Ascending aorta (tissue), 2 donors: ENCODE measurements around the gene PCSK7. TPM values are rescaled to one million over a fixed set of nuclear protein-coding genes. Genes with fewer than 3 reads are reported as not detected.

Experiments used
- DNase-seq, 2 donors: peaks; one replicate each; pipeline ENCODE4 v3.0.0-alpha.2; 2019; ENCODE audit warnings: low spot score in 2 of 2
- H3K27ac ChIP-seq, 2 donors: fragments of 200-600 bp; sonication (generic); one replicate each; pipeline ENCODE4 v1.5.1; 2016 to 2017; ENCODE audit warnings: mild to moderate bottlenecking in 1 of 2
- H3K27me3 ChIP-seq: fragments of 200-600 bp; sonication (generic); one replicate; pipeline ENCODE4 v1.5.1; 2017
- H3K36me3 ChIP-seq, 2 donors: fragments of 200-600 bp; sonication (generic); one replicate each; pipeline ENCODE4 v1.5.1; 2016
- H3K4me1 ChIP-seq, 2 donors: fragments of 200-600 bp; sonication (generic); one replicate each; pipeline ENCODE4 v1.5.1; 2016 to 2017; ENCODE audit warnings: mild to moderate bottlenecking in 1 of 2
- H3K4me3 ChIP-seq, 2 donors: fragments of 200-600 bp; sonication (generic); one replicate each; pipeline ENCODE4 v1.5.1; 2016 to 2017; ENCODE audit warnings: mild to moderate bottlenecking in 1 of 2
- H3K9me3 ChIP-seq, 2 donors: fragments of 200-600 bp; sonication (generic); one replicate each; pipeline ENCODE4 v1.5.1; 2016
- intact Hi-C: fragments of 100-400 bp; cut with DNase I; formaldehyde crosslinking; loops from one replicate; pipeline ENCODE4 v1.15.1; 2023
- total RNA-seq: library from RNA; depleted of rRNA; stranded (reverse); fragments of >200 nt; gene quantifications from one replicate; pipeline ENCODE4 v1.1.0, GENCODE V29; 2016
- TF ChIP-seq, protein P1 (sequence below), 3 experiments: fragments of 200-600 bp in 2 of 3; fragments of 450-650 bp in 1 of 3; sonication (generic) in 2 of 3; IDR thresholded peaks; one replicate each; pipeline ENCODE4 v1.5.1; 2016 to 2019; ENCODE audit warnings: antibody characterized with exemption in 3 of 3, mild to moderate bottlenecking in 1 of 3, moderate library complexity in 1 of 3

PCSK7 gene
- total RNA-seq, 1 donor from 2014 or later = 112 TPM

- H3K36me3 ChIP-seq = peaks cover 25 to 35% of the 10 kb centered on the region in 2 donors
- no peaks in the 10 kb centered on the region for H3K27me3 ChIP-seq
- DNase-seq = no peak
- TF ChIP-seq, protein P1, sequence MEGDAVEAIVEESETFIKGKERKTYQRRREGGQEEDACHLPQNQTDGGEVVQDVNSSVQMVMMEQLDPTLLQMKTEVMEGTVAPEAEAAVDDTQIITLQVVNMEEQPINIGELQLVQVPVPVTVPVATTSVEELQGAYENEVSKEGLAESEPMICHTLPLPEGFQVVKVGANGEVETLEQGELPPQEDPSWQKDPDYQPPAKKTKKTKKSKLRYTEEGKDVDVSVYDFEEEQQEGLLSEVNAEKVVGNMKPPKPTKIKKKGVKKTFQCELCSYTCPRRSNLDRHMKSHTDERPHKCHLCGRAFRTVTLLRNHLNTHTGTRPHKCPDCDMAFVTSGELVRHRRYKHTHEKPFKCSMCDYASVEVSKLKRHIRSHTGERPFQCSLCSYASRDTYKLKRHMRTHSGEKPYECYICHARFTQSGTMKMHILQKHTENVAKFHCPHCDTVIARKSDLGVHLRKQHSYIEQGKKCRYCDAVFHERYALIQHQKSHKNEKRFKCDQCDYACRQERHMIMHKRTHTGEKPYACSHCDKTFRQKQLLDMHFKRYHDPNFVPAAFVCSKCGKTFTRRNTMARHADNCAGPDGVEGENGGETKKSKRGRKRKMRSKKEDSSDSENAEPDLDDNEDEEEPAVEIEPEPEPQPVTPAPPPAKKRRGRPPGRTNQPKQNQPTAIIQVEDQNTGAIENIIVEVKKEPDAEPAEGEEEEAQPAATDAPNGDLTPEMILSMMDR (IDR thresholded peaks at IDR 0.05) = no peak
- H3K4me1 ChIP-seq = peaks cover 11 to 24% of the 10 kb centered on the region in 2 donors
- H3K4me3 ChIP-seq = peak overlapping the region; percentile 2 to 89
- intact Hi-C loops = loop anchor here (5.0 kb wide), 1 partner anchor 133 kb away; the partner anchor contains the start of gene SIK3
- peak overlapping the region in 1 of 2 donors; percentile 8 for H3K27ac ChIP-seq
- no peaks in the 10 kb centered on the region for H3K9me3 ChIP-seq
Measured at GRCh38 chr11:117230286-117230961, 1.4 kb downstream of the PCSK7 start.

GRCh38 chr11:117229931-117230285, 2.0 kb downstream of the PCSK7 start:
- peaks cover 25 to 35% of the 10 kb centered on the region in 2 donors for H3K36me3 ChIP-seq
- TF ChIP-seq, protein P1 (IDR thresholded peaks at IDR 0.05) = no peak
- no peak overlapping the region for H3K4me3 ChIP-seq
- no peak for DNase-seq
- H3K27ac ChIP-seq = no peak overlapping the region
- intact Hi-C loops = loop anchor here (5.0 kb wide), 2 partner anchors 133 to 353 kb away; partner anchors contain the start of gene SIK3
- peaks cover 11 to 24% of the 10 kb centered on the region in 2 donors for H3K4me1 ChIP-seq
- no peaks in the 10 kb centered on the region for H3K9me3 ChIP-seq
- no peaks in the 10 kb centered on the region for H3K27me3 ChIP-seq

DNA sequence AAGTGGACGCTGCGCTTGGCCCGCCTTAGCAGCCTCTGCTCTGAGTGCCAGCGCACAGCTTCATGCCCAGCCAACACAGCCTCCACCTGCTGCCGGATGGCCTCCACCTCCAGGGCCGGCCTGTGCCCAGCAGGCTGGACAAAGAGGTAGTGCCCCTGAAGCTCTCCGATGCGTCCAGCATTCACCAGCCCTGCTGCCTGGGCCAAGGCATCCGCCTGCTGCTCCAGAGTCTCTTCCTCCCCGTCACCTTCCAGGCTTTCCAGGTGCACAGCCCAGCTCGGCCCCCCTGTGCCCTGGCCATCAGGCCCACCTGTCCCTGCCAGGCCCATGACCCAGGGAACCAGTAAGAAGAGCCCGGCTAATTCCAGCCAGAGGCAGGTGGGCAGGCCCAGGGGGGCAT, 2.5 kb downstream of the PCSK7 start:
- Histone ChIP-seq H3K4me3 (no peak overlapping the region), H3K9me3 (no peaks in the 10 kb centered on the region), H3K4me1 (peaks cover 11 to 24% of the 10 kb centered on the region in 2 donors), H3K27me3 (no peaks in the 10 kb centered on the region), H3K27ac (no peak overlapping the region), H3K36me3 (peaks cover 25 to 38% of the 10 kb centered on the region in 2 donors)
- DNase-seq = no peak
- TF ChIP-seq, protein P1 (IDR thresholded peaks at IDR 0.05) = no peak
- intact Hi-C loops = loop anchor here (5.0 kb wide), 1 partner anchor 352 kb away; no protein-coding TSS in a partner anchor

DNA sequence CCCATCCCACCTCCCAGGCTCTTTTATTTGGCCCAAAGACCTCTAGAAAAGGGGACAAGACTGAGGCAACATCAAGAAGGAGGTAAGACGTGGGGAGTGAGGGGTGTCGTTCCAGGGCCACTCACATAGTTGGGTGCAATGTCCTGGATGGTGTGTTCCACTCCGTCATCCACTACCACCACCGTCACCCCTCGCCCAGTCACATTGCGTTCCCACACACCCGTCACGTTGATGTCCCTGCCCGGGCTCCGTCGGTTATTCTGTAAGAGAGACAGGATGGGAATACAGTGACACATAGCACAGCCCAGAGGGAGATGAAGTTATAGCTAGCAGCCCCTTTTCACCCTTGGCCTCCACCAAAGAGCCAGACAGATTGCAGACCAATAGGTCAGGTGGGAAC, 3.8 kb downstream of the PCSK7 start:
- Histone ChIP-seq H3K4me1 (peaks cover 10 to 15% of the 10 kb centered on the region in 2 donors), H3K4me3 (no peak overlapping the region), H3K27ac (no peak overlapping the region), H3K27me3 (no peaks in the 10 kb centered on the region), H3K9me3 (no peaks in the 10 kb centered on the region), H3K36me3 (peaks cover 35 to 49% of the 10 kb centered on the region in 2 donors)
- TF ChIP-seq, protein P1 (IDR thresholded peaks at IDR 0.05) = no peak
- DNase-seq = peak in 1 of 2 donors; percentile 60
- intact Hi-C loops = loop anchor here (5.0 kb wide), 1 partner anchor 351 kb away; no protein-coding TSS in a partner anchor

- Histone ChIP-seq H3K4me1 (peaks cover 7 to 19% of the 10 kb centered on the region in 2 donors), H3K36me3 (peaks cover 36 to 49% of the 10 kb centered on the region in 2 donors), H3K27ac (peak overlapping the region in 1 of 2 donors; percentile 16), H3K27me3 (no peaks in the 10 kb centered on the region), H3K9me3 (no peaks in the 10 kb centered on the region), H3K4me3 (no peak overlapping the region)
- TF ChIP-seq, protein P1 (IDR thresholded peaks at IDR 0.05) = peak; percentile 71 to 87 (median 83)
- intact Hi-C loops = loop anchor here (1.0 to 5.0 kb wide), 4 partner anchors 28 to 436 kb away; partner anchors contain the start of gene APOA5
- peak in 1 of 2 donors; percentile 71 for DNase-seq
Measured at GRCh38 chr11:117226388-117227385, 5.2 kb downstream of the PCSK7 start.
